NB4 (cell line): ENCODE data around the gene DNAJC13.

Experiments
- CTCF ChIP-seq: IDR thresholded peaks from one replicate; pipeline ENCODE4 v1.5.1; 2012; ENCODE audit warnings: low read depth, low read length
- MAX ChIP-seq: IDR thresholded peaks from 2 replicates; pipeline ENCODE4 v1.6.1; 2011; ENCODE audit warnings: low read depth, low read length
- POLR2A ChIP-seq: IDR thresholded peaks from 2 replicates; pipeline ENCODE4 v1.6.1; 2011; ENCODE audit warnings: mild to moderate bottlenecking; ENCODE audit not compliant: insufficient read length; ENCODE audit errors: extremely low read depth

- no peak for TF ChIP-seq CTCF
- TF ChIP-seq POLR2A = no peak
- TF ChIP-seq MAX = no peak
Measured at GRCh38 chr3:132539681-132540080, 122.4 kb downstream of the DNAJC13 start.
